Measurements from ENCODE around the gene NFKBIB.
A peak's percentile ranks its signal among the peaks of the same experiment; 100 is the strongest.

NFKBIB gene, protein sequence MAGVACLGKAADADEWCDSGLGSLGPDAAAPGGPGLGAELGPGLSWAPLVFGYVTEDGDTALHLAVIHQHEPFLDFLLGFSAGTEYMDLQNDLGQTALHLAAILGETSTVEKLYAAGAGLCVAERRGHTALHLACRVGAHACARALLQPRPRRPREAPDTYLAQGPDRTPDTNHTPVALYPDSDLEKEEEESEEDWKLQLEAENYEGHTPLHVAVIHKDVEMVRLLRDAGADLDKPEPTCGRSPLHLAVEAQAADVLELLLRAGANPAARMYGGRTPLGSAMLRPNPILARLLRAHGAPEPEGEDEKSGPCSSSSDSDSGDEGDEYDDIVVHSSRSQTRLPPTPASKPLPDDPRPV

DNA sequence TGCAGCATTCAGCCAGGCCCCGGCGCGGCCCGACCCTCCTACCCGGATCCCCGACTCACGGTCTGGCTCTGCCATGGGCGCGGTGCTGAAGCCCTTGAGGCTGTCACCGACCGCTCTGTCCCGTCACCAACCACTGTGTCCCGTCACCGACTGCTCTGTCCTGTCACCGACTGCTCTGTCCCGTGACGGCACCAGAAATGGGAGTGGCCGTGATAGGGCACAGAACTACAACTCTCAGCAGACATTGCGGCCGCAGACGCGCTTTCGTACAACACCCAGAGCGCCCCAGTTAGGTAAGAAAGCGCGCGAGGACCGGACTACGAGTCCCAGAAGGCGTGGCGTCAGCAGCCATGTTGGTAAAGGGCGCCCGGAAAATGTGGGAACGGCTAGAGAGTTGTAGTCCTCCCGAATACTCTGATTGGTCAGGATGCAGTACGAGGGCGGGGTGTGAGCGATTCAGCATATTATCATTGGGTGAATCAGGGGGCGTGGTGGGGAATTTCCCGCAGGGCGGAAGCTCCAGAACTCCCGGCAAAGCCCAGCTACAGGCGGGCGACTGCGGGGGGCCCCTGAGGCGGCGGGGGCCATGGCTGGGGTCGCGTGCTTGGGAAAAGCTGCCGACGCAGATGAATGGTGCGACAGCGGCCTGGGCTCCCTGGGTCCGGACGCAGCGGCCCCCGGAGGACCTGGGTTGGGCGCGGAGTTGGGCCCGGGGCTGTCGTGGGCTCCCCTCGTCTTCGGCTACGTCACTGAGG, at the start of gene NFKBIB, which contains the start of gene SIRT2:
Gene NFKBIB, plus strand, starts transcription at position 523 of the 755 bp plus-strand sequence. Its CDS starts 64 bp downstream, at position 587.
Gene SIRT2, minus strand, starts transcription at position 172 of the 755 bp plus-strand sequence. Its CDS starts 97 bp downstream, at position 75.
- TF ChIP-seq, protein P1, sequence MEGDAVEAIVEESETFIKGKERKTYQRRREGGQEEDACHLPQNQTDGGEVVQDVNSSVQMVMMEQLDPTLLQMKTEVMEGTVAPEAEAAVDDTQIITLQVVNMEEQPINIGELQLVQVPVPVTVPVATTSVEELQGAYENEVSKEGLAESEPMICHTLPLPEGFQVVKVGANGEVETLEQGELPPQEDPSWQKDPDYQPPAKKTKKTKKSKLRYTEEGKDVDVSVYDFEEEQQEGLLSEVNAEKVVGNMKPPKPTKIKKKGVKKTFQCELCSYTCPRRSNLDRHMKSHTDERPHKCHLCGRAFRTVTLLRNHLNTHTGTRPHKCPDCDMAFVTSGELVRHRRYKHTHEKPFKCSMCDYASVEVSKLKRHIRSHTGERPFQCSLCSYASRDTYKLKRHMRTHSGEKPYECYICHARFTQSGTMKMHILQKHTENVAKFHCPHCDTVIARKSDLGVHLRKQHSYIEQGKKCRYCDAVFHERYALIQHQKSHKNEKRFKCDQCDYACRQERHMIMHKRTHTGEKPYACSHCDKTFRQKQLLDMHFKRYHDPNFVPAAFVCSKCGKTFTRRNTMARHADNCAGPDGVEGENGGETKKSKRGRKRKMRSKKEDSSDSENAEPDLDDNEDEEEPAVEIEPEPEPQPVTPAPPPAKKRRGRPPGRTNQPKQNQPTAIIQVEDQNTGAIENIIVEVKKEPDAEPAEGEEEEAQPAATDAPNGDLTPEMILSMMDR (IDR thresholded peaks at IDR 0.05; ENCODE audit: insufficient read depth, low read depth, low read length, missing control alignments): no peak
- DNase-seq (ENCODE audit: low read depth): peak; percentile 100
- peak within 1 kb of the TSS; percentile 95 for H3K4me3 ChIP-seq (ENCODE audit: low read depth, low read length)

DNA sequence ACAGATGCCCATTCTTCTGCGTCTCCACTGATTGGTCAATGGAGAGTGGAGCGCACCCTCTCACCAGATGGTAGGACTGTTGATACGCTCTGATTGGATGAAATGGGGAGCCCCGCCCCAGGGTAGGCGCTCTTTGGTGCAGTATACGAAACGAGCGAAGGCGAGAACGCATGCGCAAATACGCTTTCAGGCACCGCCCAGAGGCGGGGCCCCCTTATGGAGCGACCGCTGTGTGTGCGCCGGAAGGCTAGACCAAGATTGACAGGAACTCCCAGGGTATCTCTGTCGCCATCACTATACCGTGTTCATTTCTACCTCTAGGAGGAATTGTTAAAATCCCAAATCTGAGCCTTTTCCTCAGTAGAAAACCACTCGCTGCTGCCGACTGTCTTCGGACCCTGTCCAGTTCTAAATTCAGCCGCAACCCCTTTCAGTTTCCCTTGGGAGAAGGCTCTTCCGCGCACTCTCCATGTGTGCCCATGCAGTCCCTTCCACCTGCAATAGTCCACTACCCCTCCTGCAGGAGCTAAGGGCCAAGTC, 49.3 kb upstream of the NFKBIB start:
- no peak for DNase-seq (ENCODE audit: low read depth)
- TF ChIP-seq, protein P1 (IDR thresholded peaks at IDR 0.05; ENCODE audit: insufficient read depth, low read depth, low read length, missing control alignments): no peak
- H3K4me3 ChIP-seq (ENCODE audit: low read depth, low read length): peak overlapping the region; percentile 88

DNA sequence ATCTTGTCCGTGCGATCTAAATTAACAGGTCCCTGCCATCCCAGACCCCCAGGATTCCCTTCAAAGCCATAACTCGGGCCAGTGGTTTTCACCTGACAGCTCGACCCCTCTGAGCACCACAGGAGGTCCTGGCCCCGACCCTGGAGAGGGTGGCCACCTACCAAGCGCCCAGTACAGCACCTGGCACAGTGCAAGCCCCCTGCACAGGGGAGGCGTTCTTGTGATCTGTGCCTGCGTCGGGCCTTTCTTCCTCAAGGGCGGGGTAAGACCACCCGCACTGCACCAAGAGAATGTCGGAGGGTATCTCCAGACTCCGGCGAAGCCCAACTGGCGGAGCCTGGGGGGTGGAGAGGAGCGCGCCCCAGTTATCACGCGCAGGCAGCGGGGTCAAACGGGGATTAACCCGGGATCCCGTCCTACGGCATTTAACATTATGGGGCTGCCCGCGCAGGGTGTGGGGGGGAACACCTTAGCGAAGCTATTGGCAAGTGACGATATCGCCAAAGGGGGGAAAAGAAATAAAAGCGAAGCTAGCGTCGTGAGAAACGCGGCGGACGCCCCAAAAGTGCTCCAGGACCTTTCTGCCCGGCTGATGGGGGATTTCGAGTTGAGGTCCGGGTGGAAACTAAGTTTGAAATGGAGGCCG, 48.7 kb upstream of the NFKBIB start:
- peak; percentile 36 for DNase-seq (ENCODE audit: low read depth)
- H3K4me3 ChIP-seq (ENCODE audit: low read depth, low read length): peak overlapping the region; percentile 88
- TF ChIP-seq, protein P1 (IDR thresholded peaks at IDR 0.05; ENCODE audit: insufficient read depth, low read depth, low read length, missing control alignments): no peak

DNA sequence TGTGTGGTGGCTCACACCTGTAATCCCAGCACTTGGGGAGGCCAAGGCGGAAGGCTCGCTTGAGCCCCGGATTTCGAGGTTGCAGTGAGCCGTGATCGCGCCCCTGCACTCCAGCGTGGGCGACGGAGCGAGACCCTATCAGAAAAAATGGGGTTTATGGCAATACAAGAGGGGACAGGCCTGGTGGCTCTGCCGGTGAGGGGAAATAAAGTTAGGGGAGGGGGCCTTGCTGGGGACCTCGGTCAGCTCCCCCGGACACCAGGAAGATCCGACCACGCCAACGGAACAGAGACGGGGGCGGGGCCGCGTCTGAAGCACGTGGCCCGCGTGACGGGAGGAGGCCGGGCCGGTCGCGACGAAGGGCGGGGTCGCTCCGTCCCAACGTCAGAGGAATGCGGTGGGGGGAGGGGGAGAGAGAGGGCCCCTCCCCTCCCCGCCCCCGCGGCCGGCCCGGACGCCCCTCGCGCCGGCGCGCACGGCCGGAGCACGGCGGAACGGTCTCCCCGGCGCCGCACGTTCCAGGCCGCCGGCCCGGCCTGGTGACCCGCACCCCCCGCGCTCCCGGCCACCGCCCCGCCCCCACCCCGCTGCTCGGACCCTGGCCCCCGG, 48.0 kb upstream of the NFKBIB start:
- TF ChIP-seq, protein P1 (IDR thresholded peaks at IDR 0.05; ENCODE audit: insufficient read depth, low read depth, low read length, missing control alignments): no peak
- DNase-seq (ENCODE audit: low read depth): peak; percentile 97

DNA sequence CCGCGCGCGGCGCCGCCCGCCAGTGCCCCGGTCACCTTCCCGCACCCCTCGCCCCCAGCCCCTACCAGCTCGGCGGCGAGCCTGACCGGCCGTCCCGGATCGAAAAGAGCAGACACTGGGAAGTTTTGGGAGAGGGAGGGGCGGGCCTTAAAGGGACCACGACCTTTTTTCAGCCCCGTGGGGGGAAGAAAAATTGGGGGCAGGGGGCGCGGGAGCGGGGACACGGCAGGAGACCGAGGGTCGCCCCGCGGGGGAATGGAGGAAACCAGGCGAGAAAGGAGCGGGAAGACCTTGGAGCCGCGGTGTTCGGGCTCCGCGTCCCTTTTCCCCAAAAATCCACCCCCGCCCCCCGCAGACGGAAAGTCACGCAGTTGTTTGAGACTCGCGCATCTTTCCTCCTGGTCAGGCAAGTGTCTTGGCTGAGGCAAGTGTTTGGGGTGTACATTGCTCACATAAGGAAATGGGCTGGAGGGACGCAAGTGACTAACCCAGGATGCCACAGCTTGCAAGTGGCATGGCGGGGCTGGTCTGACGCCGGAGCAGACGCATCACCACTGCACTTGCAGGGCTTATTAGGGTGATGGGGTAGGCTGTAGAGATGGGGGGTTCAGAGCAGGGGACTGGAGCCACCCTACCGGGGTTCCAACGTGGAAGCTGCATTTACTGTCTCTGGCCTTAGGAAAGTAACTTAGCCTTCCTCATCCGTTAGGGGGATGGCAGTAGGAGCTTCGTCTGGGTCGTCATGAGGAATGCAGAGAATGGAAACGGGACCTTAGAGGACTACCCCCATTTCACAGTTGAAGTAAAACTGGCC, 47.3 kb upstream of the NFKBIB start:
- H3K4me3 ChIP-seq (ENCODE audit: low read depth, low read length): peak overlapping the region; percentile 84
- peak; percentile 81 for DNase-seq (ENCODE audit: low read depth)
- TF ChIP-seq, protein P1 (IDR thresholded peaks at IDR 0.05; ENCODE audit: insufficient read depth, low read depth, low read length, missing control alignments): no peak

More for the DNA sequence above, 48.0 kb upstream of the NFKBIB start:
- peak overlapping the region; percentile 88 for H3K4me3 ChIP-seq (ENCODE audit: low read depth, low read length)

Data from GM12865 (cell line).